ENCODE results near the gene STK32B.

DNA sequence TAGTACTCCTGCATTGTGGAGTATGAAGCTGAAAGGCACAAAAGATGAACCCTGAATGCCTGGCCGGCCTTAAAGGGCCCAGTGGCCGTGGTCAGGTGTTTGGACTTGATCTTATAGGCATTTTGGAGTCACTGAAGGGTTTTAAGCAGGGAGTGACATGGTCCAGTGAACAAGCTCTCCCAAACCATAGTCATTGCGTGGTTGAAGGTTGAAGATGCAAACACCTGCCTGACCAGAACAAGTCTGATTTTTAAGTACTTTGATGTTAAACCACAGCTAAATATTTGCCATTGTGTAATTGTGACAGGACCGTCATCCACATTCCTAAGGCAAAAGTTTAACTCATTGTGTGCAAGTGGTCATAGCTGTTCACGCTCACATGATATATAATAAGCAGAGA lies 3.3 kb downstream of the STK32B start:
- no peak for TF ChIP-seq POLR2A (IDR thresholded peaks at IDR 0.05)
- TF ChIP-seq, protein P1, sequence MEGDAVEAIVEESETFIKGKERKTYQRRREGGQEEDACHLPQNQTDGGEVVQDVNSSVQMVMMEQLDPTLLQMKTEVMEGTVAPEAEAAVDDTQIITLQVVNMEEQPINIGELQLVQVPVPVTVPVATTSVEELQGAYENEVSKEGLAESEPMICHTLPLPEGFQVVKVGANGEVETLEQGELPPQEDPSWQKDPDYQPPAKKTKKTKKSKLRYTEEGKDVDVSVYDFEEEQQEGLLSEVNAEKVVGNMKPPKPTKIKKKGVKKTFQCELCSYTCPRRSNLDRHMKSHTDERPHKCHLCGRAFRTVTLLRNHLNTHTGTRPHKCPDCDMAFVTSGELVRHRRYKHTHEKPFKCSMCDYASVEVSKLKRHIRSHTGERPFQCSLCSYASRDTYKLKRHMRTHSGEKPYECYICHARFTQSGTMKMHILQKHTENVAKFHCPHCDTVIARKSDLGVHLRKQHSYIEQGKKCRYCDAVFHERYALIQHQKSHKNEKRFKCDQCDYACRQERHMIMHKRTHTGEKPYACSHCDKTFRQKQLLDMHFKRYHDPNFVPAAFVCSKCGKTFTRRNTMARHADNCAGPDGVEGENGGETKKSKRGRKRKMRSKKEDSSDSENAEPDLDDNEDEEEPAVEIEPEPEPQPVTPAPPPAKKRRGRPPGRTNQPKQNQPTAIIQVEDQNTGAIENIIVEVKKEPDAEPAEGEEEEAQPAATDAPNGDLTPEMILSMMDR (IDR thresholded peaks at IDR 0.05): no peak

All from lower leg skin (tissue), 3 donors.